IMR-90 (cell line): ENCODE data around the gene TMEM208. TPM values are rescaled to one million over a fixed set of nuclear protein-coding genes. Genes with fewer than 3 reads are reported as not detected.

ENCODE experiments used
- RCOR1 ChIP-seq: IDR thresholded peaks from 2 replicates; pipeline ENCODE4 v1.6.1; 2012; ENCODE audit warnings: mild to moderate bottlenecking, low read length, improper control_type of control experiment; ENCODE audit not compliant: insufficient replicate concordance
- USF2 ChIP-seq: fragments of 150-350 bp; IDR thresholded peaks from 2 replicates; pipeline ENCODE4 v1.6.1; 2017; ENCODE audit warnings: mild to moderate bottlenecking, antibody characterized with exemption, low read length, low read depth
- polyA plus RNA-seq, 3 experiments: library from polyadenylated mRNA; depleted of rRNA; stranded (reverse); fragments of >200 nt; gene quantifications; 2 replicates each; pipeline ENCODE4 v1.2.3, GENCODE V29; 2012; ENCODE audit warnings: low replicate concordance in 1 of 3
- total RNA-seq: library from RNA; depleted of rRNA; stranded (reverse); fragments of >200 nt; gene quantifications from 2 replicates; pipeline ENCODE4 v1.2.3, GENCODE V29; 2012

TMEM208 gene
- total and polyA plus RNA-seq, 2 of the 4 experiments (the other 2 are of a cell fraction): 65.6 to 66.5 TPM

GRCh38 chr16:67241008-67241900 is 14.3 kb downstream of the TMEM208 start (continued):
- TF ChIP-seq USF2: no peak
- TF ChIP-seq RCOR1: peak; percentile 44
